Activated CD8-positive, alpha-beta memory T cell treated with anti-CD3 and anti-CD28 coated beads for 24 hours (primary cell): ENCODE data around the gene FARS2.

Experiments
- DNase-seq: peaks from one replicate; pipeline ENCODE4 v3.0.0-alpha.2; 2020

The FARS2 gene

DNA sequence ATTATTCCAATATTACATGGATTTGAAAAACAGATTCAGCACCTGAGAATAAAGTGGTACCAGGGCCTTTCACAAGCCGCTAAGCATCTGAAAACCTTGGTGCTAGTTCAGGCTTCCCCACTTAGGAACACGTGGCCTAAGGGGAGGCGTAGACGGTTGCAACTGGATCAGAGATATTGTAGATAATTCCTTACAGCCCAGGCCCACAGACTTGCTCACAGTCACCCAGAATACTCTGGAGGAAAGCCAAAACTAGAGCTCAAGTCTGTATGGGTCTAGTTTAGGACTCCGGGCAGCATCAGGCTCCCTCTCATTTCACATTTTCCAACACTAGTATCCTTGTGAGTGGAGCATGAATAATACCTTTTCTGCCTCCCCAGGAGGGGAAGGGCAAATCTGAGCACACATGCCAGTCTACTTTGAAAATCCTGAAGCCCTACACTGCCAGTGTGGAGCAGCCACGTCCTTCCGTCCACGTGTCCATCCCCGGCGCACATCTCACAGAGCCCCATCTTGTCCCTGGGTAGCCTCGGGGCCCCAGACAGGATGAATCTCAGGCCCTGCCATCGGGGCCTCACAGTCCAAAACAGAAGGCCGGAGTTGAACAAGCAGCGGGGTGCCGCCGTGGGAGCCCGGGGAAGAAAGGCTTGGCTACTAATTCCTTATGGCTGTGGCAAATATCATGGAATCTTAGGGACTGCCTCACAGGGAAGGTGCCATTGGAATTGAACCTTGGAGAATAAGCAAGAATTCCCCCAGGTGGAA, 446.1 kb downstream of the FARS2 start:
- no peak for DNase-seq

- no peak for DNase-seq
Observed at GRCh38 chr6:5710516-5710915, 449.2 kb downstream of the FARS2 start.

- DNase-seq = no peak
Observed at GRCh38 chr6:5710936-5711335, 449.6 kb downstream of the FARS2 start.

DNA sequence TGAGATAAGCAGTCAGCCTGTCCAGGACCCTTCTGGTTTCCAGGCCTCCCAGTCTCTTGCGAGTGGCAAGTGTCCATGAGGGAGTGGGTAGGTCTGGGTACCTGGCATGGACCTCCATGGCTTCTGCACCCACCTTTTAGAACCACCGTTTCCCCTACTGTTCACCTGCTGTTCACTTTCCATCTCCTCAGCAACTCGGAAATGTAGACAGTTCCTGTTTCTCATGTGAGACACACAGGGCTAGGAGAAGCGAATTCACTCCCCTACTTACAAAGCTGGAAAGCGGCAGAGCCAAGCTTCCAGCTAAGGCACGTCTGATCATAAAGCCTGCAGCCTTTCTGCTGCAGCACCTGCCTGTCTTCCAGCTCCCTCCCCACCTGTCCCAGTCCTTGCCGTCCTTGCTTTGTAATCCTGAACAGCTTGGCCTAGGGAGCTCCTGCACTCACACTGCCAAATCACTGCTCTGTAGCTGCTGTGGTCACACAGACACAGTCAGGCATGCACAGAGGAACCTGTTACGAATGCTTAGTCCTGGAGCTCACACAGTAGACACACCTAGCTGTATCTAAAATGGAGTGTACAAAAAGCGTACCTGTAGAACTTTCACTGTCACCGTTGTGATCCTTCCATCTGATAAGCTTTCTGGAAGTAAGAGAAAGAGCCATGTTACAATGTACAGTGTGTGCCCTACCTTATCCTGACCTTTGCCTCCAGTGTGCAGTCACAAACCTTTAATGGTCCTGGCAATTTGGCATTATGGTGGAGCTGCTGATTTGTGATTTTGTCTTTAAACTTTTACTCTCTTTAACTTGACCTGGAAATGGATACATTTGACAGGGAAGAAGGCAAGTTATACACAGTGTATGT, 451.3 kb downstream of the FARS2 start:
- DNase-seq = no peak

- no peak for DNase-seq
Observed at GRCh38 chr6:5713519-5713918, 452.2 kb downstream of the FARS2 start.

DNA sequence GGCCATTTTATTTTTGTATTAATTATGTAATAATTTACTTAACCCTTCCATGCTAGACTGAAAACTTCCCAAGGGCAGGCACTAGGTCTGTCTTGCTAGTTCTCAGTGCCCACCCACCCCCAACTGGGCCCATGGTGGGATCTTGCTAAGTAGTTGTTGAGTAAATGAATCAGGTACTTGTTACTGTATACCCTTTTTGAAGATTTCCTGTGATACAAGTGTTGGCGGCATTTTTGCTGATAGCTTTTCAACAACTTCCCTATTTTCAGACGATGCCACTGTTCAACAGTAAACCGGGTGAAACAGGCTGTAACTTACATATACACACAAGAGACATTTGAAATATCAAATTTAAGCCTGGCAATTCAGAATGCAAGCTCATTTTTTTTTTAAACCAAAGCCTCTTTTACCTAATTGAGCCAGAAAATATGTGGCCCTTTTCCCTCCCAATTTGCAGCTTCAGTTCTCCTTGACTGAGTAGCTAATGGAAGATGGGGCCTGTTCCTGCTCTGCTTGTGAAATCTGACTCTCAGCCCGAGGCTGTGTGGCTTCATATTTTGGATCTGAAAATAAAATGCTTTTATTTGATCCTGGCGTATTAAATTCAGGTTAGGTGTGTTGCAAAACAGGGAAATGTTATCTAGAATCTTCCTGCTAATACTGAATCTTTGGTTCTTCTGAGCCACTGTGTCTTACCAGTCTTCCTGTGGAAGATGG, 457.1 kb downstream of the FARS2 start:
- DNase-seq = no peak

DNA sequence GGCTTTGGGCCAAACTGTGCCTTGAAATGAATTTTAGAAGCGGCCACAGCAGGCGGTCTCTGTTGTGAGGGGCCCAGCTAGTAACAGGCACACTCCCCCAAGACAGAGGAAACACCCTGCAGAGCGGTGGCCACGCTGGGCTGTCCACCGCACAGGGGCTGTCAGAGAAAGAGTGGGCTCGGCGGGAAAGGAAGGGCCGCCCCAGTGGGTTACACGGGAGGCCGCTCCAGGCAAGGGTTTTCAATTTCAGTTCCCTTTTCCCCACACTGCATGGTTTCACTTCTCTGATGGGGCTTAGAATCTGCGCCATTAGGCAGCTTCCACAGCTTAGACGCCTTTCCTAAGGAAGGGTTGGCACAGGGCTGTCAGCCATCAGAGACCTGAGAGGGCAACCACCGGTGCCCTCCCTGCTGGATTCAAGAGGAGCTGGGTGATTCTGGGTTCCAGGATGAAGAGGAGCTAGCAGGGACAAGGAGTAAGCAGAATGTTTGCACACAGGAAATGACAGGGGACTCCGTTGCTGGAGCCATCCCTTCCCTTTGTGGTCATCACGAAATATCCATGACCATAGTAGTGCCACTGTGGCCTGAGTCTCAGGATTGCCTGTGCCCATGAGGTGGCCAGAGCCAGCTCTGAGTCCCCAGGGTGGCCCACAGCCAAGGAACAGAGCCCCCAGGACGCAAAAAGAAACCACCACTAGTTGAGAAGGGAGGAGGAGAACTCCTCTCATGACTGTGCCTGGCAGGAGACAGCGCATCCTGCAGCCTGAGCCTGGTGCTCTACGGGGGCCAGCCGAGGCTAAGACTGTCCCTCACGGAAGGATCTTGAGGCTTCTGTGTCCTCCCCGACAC, 462.8 kb downstream of the FARS2 start:
- DNase-seq = no peak

DNA sequence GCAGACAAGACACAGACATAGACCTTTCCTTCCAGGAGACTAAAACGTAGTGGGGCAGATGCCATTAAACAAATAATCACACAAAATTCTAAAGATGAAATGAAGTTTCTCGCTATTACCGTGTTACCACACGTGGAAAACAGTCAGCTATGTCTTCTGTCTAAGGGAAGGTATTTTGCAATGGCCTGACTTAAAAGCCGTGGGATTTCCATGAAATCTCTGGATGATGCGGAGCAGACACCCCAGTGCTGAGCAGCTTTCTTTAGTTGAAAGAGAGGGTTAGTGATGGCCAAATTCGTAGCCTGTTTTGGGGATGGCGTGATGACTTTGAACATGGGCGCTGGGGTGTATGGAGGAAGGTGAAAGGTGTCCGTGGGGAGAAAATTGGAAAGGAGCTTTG, 463.6 kb downstream of the FARS2 start:
- peak; percentile 49 for DNase-seq

GRCh38 chr6:5726976-5727718, 465.8 kb downstream of the FARS2 start:
- no peak for DNase-seq

- DNase-seq = no peak
Observed at GRCh38 chr6:5728351-5729079, 467.2 kb downstream of the FARS2 start.

DNA sequence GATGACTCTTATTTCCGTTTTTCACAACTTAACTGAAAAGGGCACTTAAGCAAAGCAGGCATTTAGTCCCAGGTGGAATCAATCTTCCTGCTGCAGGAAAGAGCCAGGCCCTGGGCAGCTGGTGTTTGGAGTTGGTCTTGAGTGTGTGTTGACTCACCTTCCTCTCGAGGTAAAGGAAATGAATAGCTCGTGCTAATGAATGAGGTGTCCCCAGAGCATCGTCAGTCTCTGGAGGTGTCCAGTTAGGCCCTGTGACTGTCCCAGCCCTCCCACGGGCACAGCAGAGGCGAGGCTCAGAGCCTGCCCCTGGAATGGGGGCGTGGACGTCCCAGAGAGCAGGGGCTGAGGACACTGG, 467.7 kb downstream of the FARS2 start:
- no peak for DNase-seq

GRCh38 chr6:5729813-5730517, 468.7 kb downstream of the FARS2 start:
- no peak for DNase-seq

DNA sequence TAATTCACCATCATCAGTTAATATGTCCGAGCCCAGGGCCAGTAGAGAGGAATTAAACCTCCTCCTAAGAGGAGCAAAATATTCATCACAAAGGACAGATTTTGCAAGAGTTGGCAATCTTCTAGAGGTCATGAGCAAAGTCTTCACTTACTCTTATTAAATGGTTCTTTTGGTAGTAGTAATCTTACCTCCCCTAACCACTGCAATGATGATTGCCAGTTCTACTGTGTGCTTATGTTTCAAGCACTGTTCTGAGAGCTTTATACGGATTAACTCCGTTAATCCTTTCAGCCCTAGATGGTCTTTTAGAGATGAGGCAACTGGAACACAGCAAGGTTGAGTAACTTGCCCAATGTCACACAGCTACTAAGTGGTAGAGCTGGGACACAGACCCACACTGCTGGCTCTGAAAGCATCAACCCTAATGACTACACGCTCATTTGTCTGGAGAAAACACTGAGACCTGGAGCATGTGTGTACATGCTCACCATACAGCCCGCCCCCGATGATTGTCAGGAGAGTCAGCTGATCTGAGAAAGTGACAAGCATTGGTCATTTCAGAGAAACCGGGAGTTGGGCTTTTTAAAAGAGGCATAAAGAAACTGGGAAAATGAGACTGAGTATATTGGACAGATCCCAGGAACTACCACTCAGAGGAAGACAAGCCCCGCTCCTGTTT, 469.4 kb downstream of the FARS2 start:
- no peak for DNase-seq

DNA sequence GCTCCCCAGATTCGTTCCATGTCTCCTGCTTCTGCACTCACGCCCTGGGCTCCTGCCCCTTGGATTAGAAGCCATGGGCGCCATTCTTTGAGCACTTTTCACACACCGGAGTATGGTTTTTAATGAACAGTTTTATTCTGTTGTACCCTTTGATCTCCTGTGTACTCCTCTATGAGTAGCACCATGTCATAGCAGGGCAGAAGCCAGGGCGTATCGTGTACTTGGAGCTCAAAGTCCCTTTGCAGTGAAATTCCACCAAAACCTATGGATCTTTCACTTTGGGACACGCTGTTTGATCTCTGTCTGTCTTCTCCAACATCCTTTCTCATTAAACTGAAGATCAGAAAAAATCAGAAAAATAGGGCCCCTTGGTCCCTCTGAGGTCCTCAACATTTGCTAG, 470.1 kb downstream of the FARS2 start:
- DNase-seq = no peak

- DNase-seq = no peak
Observed at GRCh38 chr6:5732496-5732895, 471.2 kb downstream of the FARS2 start.

DNA sequence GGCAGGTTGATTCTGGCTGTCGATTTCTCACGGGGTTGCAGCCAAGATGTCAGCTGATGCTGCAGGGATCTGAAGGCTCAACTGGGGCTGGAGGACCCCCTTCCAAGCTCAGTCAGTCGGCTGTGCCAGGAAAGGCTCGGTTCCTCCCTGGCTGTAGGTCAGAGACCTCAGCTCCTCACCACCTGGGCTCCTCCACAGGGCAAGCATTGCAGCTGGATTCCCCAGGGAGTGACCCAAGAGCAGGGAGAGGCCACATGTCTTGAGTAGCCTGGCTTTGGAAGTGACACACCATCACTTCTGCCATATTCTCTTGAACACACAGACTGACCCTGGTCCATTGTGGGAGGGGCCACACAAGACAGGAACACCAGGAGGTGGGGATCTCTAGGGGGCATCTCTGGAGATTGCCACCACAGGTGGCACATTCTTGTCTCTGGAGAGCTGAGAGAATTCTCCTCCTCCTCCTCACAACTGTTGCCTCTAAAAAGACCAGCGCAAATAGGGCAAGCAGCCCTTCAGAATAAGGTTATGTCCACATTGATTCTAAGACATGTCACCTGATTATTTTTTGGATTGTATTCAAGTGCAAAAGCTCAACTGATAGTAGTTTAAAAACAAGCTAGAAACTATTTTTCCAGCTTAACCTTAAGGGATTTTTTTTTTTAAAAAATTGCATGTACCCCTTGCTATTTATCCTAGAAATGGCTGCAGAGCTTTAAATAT, 474.9 kb downstream of the FARS2 start:
- peak; percentile 21 for DNase-seq

- no peak for DNase-seq
Observed at GRCh38 chr6:5737460-5737859, 476.1 kb downstream of the FARS2 start.

DNA sequence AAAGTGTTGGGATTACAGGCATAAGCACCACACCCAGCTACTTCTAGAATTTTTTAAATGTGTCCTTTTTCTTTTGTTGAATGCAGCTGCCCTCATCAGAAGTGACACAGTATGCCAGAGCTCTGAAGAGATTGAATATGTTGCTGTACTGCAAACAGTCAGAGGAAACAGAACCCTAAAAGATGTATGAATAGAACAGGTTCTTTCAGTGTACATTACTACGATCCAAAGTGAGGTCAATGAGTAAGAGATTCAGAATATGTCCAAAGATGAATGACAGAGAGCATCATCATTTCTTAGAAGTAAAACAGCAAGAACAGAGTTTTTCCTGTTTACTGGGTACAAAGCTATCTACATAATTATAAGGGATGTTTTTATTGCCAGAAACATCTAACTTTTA, 476.9 kb downstream of the FARS2 start:
- no peak for DNase-seq

DNA sequence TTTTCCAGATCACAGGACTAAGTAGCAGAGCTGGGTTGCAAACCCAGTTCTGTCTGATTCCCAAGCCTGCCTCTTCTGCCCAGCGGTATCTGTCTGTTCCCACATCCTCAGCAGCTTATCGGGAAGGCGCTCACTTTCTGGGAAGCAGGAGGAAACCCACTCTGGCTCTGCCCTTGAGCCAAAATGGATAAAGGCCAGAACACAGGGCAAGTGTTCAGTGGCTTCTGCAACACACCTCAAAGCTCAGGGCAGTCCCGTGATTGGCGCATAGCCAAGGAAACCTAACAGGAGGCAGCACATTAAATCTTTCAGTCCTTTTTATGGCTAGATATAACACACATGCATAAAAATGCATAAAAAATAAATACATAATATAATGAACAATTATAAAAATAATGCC, 483.2 kb downstream of the FARS2 start:
- DNase-seq = peak; percentile 26
